Sigmoid colon (tissue), 4 donors: ENCODE measurements around the gene NUDT9.

Source experiments
- CTCF ChIP-seq, 4 experiments: fragments of 450-650 bp in 3 of 4; fragments of 200-600 bp in 1 of 4; IDR thresholded peaks; one replicate each; pipeline ENCODE4 v1.5.1; 2016 to 2019; ENCODE audit warnings: antibody characterized with exemption in 4 of 4, mild to moderate bottlenecking in 3 of 4, moderate library complexity in 2 of 4
- EP300 ChIP-seq, 4 donors: sonication (generic); formaldehyde crosslinking; IDR thresholded peaks; one replicate each; pipeline ENCODE4 v1.6.1; 2017; ENCODE audit warnings: antibody characterized with exemption in 4 of 4

- TF ChIP-seq CTCF (IDR thresholded peaks at IDR 0.05), result no peak
- no peak for TF ChIP-seq EP300 (IDR thresholded peaks at IDR 0.05)
These were observed 1.1 kb downstream of the NUDT9 start for GRCh38 chr4:87423317-87424098.
